ENCODE results near the gene IRAK1.

DNA sequence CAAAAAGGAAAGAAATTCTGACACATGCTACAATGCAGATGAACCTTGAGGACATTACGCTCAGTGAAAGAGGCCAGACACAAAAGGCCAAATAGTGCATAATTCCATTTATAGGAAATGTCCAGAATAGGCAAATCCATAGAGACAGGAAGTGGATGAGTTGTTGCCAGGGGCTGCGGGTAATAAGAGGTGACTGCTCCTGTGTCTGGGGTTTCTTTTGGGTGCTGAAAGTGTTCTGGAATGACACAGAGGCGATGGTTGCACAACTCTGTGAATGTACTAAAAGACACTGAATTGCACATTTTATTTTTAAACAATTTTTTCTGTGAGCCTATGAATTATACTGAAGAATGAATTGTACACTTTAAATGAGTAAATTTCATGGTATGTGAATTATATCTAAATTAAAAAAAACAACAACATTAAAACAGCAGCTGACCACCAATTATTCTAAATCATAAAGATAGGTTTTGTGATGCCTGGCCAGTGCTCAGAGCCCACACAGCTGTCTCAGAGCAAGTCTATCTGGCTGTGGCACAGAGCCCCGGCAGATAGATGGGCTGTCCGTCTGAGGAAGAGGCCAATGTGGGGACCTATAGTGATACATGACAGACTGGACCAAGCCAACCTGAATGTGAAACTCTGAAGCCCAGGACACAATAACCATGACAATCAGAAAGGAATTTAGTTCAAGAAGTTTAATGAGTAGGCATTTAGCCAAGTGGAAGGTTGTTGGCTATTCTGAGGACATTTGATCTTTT is 23.5 kb upstream of the IRAK1 start:
- TF ChIP-seq, protein P1, sequence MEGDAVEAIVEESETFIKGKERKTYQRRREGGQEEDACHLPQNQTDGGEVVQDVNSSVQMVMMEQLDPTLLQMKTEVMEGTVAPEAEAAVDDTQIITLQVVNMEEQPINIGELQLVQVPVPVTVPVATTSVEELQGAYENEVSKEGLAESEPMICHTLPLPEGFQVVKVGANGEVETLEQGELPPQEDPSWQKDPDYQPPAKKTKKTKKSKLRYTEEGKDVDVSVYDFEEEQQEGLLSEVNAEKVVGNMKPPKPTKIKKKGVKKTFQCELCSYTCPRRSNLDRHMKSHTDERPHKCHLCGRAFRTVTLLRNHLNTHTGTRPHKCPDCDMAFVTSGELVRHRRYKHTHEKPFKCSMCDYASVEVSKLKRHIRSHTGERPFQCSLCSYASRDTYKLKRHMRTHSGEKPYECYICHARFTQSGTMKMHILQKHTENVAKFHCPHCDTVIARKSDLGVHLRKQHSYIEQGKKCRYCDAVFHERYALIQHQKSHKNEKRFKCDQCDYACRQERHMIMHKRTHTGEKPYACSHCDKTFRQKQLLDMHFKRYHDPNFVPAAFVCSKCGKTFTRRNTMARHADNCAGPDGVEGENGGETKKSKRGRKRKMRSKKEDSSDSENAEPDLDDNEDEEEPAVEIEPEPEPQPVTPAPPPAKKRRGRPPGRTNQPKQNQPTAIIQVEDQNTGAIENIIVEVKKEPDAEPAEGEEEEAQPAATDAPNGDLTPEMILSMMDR (IDR thresholded peaks at IDR 0.05) = no peak
- no peak for TF ChIP-seq EP300 (IDR thresholded peaks at IDR 0.05; ENCODE audit: low read depth)
- TF ChIP-seq POLR2A (IDR thresholded peaks at IDR 0.05) = no peak
